Measurements from ENCODE around the gene CEBPE.

Gene CEBPE

GRCh38 chr14:23142826-23143225 is 23.8 kb upstream of the CEBPE start:
- no peak for DNase-seq

DNA sequence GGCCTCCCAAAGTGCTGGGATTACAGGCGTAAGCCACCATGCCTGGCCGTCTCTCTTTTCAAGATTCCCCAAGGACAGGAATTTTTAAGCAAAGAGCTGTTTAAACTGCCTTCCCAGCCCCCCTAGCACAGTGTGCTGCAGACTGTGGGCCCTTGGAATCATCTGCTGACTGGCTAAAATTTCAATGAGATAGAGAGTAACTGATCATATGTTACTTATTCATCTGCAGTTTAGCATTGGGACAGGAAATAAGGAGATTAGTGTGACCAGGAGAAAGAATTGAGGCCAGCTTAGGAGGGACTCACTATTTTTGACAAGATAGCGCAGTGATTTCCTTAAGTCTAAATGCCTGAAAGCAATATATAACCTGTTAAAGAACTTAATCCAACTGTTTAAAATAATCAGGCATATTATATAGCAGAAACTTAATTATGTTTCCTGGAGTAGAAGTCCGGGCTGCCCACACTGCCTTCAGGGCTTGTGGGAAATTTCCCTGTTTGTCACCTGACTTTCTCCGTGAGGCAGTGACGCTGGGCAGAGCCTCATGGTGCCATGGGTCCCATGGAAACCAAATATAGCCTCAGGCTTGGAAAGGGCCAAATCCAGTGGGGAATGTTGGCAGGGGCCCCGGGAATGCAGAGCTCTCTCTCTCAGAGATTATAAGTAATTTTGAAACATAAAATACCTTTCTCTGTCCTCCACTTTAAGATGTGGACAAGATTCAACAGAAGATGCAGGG is 22.8 kb upstream of the CEBPE start:
- no peak for DNase-seq

DNA sequence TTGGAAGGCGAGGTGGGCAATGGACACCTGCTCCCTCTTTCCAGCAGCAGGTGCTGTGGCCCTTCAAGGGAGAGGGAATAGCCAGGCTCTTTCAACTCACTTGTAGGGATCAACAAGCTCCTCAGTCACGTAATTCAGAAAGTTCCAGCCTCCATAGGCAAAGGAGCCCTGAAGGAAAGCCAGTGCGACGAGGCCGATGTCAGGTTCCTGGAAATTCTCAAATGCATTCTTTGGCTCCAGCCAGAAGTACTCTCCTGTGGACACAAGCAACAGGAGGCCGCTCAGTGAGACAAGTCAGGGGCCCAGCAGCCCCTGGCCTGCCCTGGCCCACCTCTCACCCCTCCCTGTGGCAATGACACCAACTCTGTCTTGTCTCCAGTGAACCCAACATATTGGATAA is 21.3 kb upstream of the CEBPE start:
- DNase-seq, result no peak

- no peak for DNase-seq
Observed at GRCh38 chr14:23139874-23140273, 20.8 kb upstream of the CEBPE start.

DNA sequence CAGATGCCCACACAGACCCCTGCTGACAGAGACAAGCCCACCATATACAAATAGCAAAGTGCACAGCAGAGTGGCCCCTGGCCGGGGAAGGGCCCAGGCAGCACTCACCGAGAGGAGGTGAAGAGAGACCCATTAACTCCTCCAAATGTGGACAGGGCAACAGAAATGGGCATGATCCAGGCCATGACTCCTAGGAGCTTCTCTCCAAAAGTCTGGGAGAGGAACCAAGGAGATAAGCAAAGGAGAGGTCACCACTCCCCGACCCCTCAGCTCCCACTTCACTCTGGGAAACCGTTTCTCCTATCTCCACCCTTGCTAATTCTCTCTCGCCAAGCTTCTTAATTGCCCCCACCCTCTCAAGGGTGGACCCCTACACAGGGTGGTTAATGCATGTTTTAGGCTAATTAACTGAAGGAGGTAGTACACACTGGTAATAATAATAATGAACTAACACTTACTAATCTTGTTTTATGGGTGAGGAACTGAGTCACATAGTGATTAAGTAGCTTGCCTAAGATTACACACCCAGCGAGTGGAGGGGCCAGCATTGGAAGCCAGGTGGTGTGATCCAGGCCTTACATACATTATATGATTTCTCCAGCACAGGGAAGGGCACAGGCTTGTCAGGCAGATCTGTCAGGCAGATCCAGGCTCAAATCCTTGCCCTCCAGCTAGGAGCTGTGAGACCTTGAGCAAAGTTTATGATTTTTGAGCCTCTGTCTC is 18.9 kb upstream of the CEBPE start:
- DNase-seq, result no peak

DNA sequence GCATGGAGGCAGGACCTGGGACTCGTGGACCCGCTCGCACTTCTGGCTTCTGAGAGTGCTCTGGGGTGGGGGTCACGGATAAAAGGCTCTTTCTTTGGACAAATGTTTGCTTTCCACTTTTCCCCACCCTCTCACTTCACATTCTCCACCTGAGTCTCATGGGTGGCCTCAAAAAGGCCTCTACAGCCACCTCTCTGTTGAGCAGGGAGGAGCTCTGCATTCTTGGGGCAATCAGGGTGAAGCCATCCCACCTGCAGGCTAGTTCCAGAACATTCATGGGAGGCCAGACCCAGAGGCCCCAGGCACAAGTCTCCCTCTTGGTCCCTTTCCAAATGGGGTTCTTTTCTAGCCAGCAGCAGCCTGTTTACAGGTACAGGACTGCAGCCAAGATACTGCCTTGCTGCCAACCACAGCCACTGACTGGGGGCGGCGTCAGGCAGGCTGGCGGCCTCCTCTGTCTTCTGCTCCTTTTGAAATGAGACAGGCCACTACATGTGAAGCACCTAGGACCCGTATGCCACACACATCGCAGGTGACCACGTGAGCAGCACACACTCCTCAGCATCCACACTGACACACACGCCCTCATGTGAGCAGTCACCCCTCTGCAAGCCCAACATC is 18.2 kb upstream of the CEBPE start:
- no peak for DNase-seq

GRCh38 chr14:23136566-23137133 is 17.6 kb upstream of the CEBPE start:
- DNase-seq, result no peak

DNA sequence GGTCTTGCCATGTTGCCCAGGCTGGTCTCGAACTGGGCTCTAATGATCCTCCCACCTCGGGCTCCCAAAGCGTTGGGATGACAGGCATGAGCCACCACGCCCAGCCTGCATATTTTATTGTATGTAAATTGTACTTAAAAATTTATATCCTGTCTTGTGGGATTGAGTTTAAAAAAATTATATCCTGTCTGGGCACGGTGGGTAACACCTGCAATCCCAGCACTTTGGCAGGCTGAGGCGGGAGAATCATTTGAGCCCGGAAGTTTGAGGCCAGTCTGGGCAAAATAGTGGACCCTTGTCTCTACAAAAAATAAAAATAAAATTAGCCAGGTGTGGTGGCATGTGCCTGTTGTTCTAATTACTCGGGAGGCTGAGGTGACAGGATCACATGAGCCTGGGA is 13.9 kb upstream of the CEBPE start:
- no peak for DNase-seq

GRCh38 chr14:23131482-23131881 is 12.4 kb upstream of the CEBPE start:
- no peak for DNase-seq

DNA sequence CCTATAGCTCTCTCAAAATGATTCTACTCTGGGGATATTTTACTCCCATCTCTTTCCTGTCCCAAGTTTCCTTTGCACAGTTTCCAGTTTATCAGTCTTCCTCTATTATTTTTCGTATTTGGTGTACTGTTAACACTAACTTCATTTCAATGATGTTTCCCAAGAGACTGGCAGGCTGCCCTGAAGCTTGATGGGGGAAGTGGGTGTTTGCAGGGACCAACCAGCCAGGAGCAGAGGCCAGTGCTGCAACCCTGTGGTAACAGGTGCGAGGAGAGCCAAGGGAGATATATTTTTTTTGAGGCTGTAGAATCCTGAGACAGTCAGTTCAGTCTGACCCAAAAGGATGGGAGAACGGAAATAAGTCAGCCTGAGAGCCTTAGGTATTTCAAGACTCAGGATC is 11.8 kb upstream of the CEBPE start:
- DNase-seq, result no peak

DNA sequence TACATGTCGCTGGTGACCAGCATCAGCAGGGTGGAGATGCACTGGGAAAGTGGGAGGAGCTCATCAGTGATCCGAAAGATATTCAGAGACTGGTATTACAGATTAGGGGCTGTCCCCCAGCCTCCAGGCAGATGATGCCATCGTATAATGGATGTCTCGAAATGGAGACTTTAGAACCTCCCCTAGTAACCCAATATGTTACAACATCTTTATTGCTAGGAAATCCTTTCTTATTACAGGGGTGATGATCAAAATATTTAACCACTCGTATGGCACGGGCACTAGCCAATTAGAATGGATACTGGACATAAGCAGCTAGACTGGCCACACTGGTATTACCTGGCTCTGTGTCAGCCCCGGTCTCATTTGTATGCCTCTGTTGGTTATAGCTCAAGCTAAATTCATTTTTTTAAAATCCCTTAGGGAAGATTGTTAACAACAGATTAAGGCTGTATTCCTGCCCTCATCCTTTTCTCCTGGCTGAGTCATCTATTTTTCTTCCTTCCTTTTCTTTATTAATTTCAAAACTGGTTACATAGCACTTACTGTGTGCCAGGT is 10.8 kb upstream of the CEBPE start:
- no peak for DNase-seq

DNA sequence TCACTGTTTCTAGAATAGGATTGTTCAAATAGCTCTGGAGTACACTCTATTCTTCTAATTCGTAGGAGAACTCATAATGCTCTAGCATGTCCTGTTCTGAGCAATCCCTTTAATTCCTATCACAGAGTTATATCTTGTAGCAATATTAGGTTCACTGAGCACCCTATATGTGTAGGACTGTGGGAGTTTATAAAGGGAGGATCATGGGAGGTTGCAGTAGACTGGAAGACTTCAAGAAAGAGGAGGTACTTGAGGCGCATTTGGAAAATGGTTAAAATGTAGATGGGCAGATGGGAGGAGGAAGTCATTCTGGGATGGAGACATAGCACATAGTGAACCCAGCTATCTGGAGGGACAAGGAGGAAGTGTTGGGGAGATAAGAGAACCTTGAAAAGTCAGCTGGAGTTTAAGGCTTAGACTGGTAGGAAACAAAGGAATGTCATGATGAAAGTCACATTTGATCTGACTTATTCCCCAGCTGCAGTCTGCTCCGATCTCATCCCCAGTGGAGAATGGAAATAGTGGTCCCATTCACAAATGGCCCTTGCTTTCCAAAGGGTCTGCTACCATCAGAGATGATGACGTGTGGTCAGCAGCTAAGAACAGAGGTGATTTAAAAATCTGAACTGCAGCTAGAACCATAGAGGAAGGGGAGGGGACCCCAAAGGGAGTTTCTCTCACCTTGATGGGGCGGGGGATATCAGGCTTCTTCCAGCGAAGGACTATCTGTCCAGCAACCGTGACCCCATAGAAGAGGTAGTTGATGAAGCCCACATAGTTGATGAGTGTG is 10.1 kb upstream of the CEBPE start:
- no peak for DNase-seq

DNA sequence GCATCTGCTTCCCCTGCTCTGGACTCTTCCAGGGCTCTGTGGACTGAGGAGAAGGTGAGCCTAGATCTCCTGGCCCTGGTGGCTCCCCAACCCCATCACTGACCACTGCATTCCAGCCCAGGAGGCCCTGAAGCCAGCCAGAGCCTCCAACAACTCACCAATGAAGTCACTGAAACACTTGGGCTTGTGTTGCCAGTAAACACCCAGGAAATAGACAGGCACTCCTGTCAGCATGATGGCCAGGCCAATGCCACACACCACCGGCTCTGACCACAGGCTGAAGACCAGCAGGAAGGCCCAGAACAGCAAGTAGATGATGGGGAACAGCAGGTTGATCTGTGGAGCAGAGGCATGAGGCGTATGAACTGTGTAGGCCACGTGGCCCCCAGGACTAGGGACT is 8.8 kb upstream of the CEBPE start:
- DNase-seq, result no peak

DNA sequence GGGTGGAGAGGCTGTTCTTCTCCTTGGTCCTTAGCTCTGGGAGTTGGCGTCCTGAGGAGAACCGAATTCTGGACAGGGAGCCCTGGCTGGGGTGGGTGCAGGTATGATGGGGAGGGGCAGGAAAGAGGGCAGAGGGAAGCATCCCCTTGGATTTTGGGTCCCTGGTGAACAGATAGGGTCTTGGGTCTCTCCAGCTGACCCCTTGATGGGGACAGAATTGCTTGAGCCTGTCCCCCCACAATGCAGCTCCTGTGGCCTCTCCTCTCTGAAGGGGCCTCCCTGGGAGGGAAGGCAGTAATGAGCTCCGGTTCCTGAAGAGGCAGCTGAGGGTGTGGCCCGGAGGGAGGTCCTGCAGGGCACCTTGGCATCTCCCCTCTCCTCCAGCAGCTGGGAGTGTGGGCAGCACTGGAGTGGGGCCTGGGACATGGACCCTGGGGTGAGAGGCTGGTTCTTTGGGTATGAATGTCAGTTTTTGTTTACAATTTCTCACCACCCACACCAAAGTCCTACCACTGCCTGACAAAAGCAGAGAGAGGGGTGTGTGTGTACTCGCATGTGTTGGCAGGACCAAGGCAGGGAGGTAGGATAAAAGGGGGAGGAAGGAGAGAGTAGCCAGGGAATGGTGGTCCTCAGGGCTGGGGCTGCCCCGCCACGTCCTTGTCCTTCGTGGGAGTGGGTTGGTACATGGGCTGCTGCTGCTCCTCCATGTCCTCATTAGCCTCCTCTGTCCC is 7.7 kb upstream of the CEBPE start:
- no peak for DNase-seq

- DNase-seq, result no peak
Observed at GRCh38 chr14:23125933-23126524, 7.0 kb upstream of the CEBPE start.

GRCh38 chr14:23125011-23125410 is 6.0 kb upstream of the CEBPE start:
- no peak for DNase-seq

DNA sequence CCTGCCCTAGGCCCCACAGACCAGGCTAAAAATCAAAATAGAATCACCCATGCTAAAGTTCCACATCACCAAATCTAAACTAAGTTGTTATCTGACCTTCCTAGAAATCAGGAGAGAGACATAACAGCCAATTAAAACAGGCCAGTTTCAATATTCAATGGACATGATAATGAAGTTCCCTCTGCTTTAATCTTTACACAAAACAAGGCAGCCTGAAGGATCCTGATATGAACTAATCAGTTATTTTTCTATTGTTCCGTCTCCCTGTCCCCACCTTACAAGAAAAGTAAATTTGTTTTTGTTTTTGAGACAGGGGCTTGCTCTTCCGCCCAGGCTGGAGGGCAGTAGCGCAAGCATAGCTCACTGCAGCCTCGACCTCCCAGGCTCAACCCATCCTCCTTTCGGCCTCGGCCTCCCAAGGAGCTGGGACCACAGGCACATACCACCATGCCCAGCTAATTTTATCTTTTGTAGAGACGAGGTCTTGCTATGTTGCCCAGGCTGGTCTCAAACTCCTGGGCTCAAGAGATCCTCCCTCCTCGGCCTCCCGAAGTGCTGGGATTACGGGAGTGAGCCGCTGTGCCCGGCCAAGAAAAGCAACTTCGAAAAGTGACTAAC is 5.4 kb upstream of the CEBPE start:
- DNase-seq, result no peak

DNA sequence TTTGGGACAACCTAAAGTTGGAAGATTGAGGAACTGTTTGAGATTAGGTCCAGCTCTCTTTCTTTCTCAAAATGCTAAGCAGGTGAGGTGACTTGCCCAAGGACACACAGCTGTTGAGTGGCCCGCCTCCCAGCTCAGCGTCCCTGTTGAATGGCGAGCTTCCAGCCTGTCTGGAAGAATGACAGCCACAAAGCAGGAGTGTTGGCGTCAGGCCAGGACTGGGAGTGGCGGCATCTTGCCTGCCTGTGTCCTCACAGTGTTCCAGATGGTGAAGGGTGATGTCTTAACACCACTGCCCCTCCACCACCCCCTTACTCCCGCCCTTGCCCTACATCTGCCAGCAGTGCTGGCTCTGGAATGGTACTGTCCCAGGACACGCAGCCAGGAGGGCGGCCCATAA is 4.4 kb upstream of the CEBPE start:
- no peak for DNase-seq

DNA sequence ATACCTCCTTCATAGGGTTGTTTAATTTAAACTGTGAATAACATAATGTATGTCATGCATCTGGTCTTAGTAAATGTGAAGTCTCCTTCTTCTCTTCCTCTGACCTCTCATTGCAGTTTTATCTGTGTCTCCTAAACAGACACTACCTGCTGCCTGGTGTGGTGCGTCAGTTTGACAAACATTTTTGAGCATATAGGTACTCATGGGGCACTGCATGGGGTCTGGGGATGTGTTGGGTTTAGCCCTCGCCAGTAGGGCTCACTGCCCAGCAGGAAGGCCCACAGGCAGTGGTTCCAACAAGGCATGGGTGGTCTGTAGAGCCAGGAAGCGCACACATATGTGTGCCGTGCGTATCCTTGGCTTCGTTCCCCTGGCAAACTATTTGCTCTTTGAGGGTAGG is 3.0 kb upstream of the CEBPE start:
- DNase-seq, result no peak

- DNase-seq, result peak; percentile 10 to 17
Observed at GRCh38 chr14:23121361-23121771, 2.3 kb upstream of the CEBPE start.

All from activated CD4-positive, alpha-beta T cell treated with anti-CD3 and anti-CD28 coated beads, Interleukin-2, amount 50 U/mL, for 48 hours (primary cell).